ENCODE measurements around the gene PIP4K2B.

- TF ChIP-seq CTCF (conservative IDR thresholded peaks at IDR 0.05 in 1 of 2, IDR thresholded peaks at IDR 0.05 in 1 of 2; ENCODE audit: extremely low read depth in 1 of 2, insufficient read depth in 1 of 2, low read depth in 1 of 2, low read length in 2 of 2) (no peak), EZH2 (IDR thresholded peaks at IDR 0.05; ENCODE audit: borderline replicate concordance, low read length) (no peak)
These were observed 47.5 kb downstream of the PIP4K2B start for GRCh38 chr17:38751808-38752307.

Measured in mammary epithelial cell (primary cell).